SK-N-SH (cell line): Measurements from ENCODE around the gene DRG1.

Source experiments
- RFX5 ChIP-seq: IDR thresholded peaks from 2 replicates; pipeline ENCODE4 v1.6.1; 2012; ENCODE audit warnings: mild to moderate bottlenecking, improper control_type of control experiment, low read length
- SMC3 ChIP-seq: IDR thresholded peaks from 2 replicates; pipeline ENCODE4 v1.6.1; 2012; ENCODE audit warnings: low read depth, low read length, improper control_type of control experiment
- TF ChIP-seq, protein P1 (sequence below): fragments of 200-600 bp; sonication (generic); IDR thresholded peaks from 2 replicates; pipeline ENCODE4 v1.6.1; 2017; ENCODE audit warnings: antibody characterized with exemption, mild to moderate bottlenecking, moderate library complexity
- TF ChIP-seq, protein P2 (sequence below): IDR thresholded peaks from 2 replicates; pipeline ENCODE4 v1.4.0; 2012; ENCODE audit warnings: low read depth, borderline replicate concordance
- TF ChIP-seq, protein P3 (sequence below): IDR thresholded peaks from 2 replicates; pipeline ENCODE4 v1.4.0; 2012; ENCODE audit warnings: low read depth

DNA sequence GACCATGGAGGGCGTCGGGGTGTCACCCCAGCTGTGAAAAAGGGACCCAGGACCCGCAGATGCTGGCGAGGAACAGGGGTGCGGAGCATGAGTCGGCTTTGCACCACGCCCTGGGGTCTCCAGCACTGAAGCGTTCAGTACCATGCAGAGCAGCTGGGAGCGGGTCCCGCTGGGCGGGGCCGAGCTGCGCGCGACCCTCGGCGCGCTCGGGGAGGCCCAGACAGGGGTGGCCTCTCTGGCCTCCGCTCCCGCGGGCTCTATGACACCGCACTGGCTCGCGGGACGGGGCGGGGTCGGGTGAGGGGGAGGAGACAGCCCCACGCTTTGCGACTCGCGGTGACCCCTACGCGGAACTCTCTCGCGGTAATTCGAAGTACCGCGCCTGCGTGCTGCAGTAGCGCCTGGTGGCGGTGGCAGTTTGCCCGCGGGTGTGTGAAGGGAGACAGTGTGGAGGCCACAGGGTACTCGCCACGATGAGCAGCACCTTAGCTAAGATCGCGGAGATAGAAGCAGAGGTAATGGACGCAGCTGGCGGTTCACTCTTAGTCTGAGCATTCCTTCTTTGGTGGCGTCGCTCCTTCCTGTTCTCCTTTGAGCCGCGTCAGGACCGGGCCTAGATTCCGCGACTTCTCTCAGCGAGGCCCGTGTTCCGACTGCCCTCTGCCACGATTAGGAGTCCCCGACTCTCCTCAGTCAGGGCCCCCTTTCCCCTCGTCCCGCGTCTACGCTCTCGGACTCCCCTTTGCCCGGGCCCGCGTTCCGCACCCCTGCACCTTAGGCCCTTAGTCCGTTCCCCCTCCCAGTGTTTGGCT is at the start of gene DRG1:
- TF ChIP-seq, protein P1, sequence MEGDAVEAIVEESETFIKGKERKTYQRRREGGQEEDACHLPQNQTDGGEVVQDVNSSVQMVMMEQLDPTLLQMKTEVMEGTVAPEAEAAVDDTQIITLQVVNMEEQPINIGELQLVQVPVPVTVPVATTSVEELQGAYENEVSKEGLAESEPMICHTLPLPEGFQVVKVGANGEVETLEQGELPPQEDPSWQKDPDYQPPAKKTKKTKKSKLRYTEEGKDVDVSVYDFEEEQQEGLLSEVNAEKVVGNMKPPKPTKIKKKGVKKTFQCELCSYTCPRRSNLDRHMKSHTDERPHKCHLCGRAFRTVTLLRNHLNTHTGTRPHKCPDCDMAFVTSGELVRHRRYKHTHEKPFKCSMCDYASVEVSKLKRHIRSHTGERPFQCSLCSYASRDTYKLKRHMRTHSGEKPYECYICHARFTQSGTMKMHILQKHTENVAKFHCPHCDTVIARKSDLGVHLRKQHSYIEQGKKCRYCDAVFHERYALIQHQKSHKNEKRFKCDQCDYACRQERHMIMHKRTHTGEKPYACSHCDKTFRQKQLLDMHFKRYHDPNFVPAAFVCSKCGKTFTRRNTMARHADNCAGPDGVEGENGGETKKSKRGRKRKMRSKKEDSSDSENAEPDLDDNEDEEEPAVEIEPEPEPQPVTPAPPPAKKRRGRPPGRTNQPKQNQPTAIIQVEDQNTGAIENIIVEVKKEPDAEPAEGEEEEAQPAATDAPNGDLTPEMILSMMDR: no peak
- TF ChIP-seq, protein P2, sequence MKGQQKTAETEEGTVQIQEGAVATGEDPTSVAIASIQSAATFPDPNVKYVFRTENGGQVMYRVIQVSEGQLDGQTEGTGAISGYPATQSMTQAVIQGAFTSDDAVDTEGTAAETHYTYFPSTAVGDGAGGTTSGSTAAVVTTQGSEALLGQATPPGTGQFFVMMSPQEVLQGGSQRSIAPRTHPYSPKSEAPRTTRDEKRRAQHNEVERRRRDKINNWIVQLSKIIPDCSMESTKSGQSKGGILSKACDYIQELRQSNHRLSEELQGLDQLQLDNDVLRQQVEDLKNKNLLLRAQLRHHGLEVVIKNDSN: no peak
- TF ChIP-seq, protein P3, sequence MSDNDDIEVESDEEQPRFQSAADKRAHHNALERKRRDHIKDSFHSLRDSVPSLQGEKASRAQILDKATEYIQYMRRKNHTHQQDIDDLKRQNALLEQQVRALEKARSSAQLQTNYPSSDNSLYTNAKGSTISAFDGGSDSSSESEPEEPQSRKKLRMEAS: peak; percentile 42; the same call in 1 of the 2 replicates
- peak; percentile 38; the same call in 1 of the 2 replicates for TF ChIP-seq SMC3
- TF ChIP-seq RFX5: no peak
